ENCODE measurements around the gene SDR42E1. TPM values are rescaled to one million over a fixed set of nuclear protein-coding genes. Genes with fewer than 3 reads are reported as not detected.

The SDR42E1 gene
- total and polyA plus RNA-seq, 10 of the 15 experiments (the other 5 are each of a cell fraction or from before 2014, with no cell fraction given) = 1.4 to 5.5 (median 2.3) TPM

- no peak for TF ChIP-seq ZBTB11 (CRISPR knock-in tag; IDR thresholded peaks at IDR 0.05)
- TF ChIP-seq PML (IDR thresholded peaks at IDR 0.05; ENCODE audit: low read length) = no peak
Measured at GRCh38 chr16:82002831-82003230, 8.4 kb downstream of the SDR42E1 start (continued).

- DNase-seq (ENCODE audit: low read depth, low spot score) = no peak
Measured at GRCh38 chr16:81997738-81998137, 13.5 kb downstream of the SDR42E1 start.

More at GRCh38 chr16:81997738-81998137, 13.5 kb downstream of the SDR42E1 start:
- no peaks in the 10 kb centered on the region for H3K36me3 ChIP-seq (ENCODE audit: control insufficient read depth in 2 of 2, insufficient read depth in 2 of 2, low read length in 1 of 2)
- H3K9me3 ChIP-seq (replicated peaks; ENCODE audit: control insufficient read depth, insufficient read depth, low read length) = no peaks in the 10 kb centered on the region
- FAIRE-seq (no peak), ATAC-seq (no peak)
- H3K27me3 ChIP-seq (replicated peaks in 1 of 2; ENCODE audit: control insufficient read depth in 2 of 2, insufficient read depth in 2 of 2, low read length in 1 of 2) = no peaks in the 10 kb centered on the region
- BruUV-seq (replicated peaks) = no TSS peak
- no peak overlapping the region for H3K27ac ChIP-seq (ENCODE audit: control insufficient read depth, insufficient read depth)
- no peaks in the 10 kb centered on the region for H4K20me1 ChIP-seq (ENCODE audit: control insufficient read depth, insufficient read depth)
- in situ Hi-C loops (cut with MboI) (no loop called here), intact Hi-C loops (cut with micrococcal nuclease; ENCODE audit: unreplicated experiment) (no loop called here)
- H3K4me3 ChIP-seq = no peak overlapping the region
- no peaks in the 10 kb centered on the region for H3K4me1 ChIP-seq (ENCODE audit: control insufficient read depth, insufficient read depth, low read length)
- SMC1A ChIA-PET (ENCODE audit: uncharacterized antibody, unreplicated experiment) = no interaction called here
- POLR2A ChIA-PET = no interaction called here
- H3K79me2 ChIP-seq (ENCODE audit: control insufficient read depth, insufficient read depth, low read length) = no peaks in the 10 kb centered on the region
- 94% methylated on average over 2 of the region's 2 CpGs for WGBS (ENCODE audit: insufficient coverage, insufficient replicate concordance, low lambda C conversion rate, missing lambda C conversion rate)
- CTCF ChIA-PET = no interaction called here
- RAD21 ChIA-PET (ENCODE audit: unreplicated experiment) = no interaction called here
- no peak overlapping the region for H3K4me2 ChIP-seq (ENCODE audit: control insufficient read depth, insufficient read depth)
- no peak overlapping the region for H2AFZ ChIP-seq (ENCODE audit: control insufficient read depth, low read depth, low read length)
- TF ChIP-seq KDM1A (IDR thresholded peaks at IDR 0.05; ENCODE audit: borderline replicate concordance) (no peak), YY1 (IDR thresholded peaks at IDR 0.05; ENCODE audit: low read depth, low read length) (no peak), SMAD5 (IDR thresholded peaks at IDR 0.05; ENCODE audit: low read depth) (no peak), ZNF217 (IDR thresholded peaks at IDR 0.05) (no peak), POLR2A (IDR thresholded peaks at IDR 0.05; ENCODE audit: low read depth, low read length) (no peak), BACH1 (IDR thresholded peaks at IDR 0.05; ENCODE audit: borderline replicate concordance) (no peak), ESRRA (IDR thresholded peaks at IDR 0.05; ENCODE audit: low read length) (no peak), CREM (IDR thresholded peaks at IDR 0.05; ENCODE audit: low read depth) (no peak), CHD4 (IDR thresholded peaks at IDR 0.05) (no peak), ZNF384 (IDR thresholded peaks at IDR 0.05; ENCODE audit: borderline replicate concordance, low read depth, low read length) (no peak), SMC3 (IDR thresholded peaks at IDR 0.05; ENCODE audit: borderline replicate concordance, low read length) (no peak), FOXM1 (IDR thresholded peaks at IDR 0.05; ENCODE audit: low read depth, low read length) (no peak)
- H3K9ac ChIP-seq (ENCODE audit: control insufficient read depth, insufficient read depth, low read length) = no peak overlapping the region
